ENCODE data around the gene PSENEN. TPM values are rescaled to one million over a fixed set of nuclear protein-coding genes. Genes with fewer than 3 reads are reported as not detected.
A peak's percentile ranks its signal among the peaks of the same experiment; 100 is the strongest.

The PSENEN gene
- total RNA-seq (2014; rRNA removed; shearing (Covaris generic)), result 48.5 and 50.6 TPM in 2 replicates
- polyA plus RNA-seq (2015; cell fraction: cytosol; rRNA removed), result 32.1 and 56.9 TPM in 2 replicates
- 24.3 and 36.7 TPM in 2 replicates for polyA plus RNA-seq (2015; cell fraction: nucleus; rRNA removed)

- DNase-seq (ENCODE audit: low read depth), result peak; percentile 99
Measured at GRCh38 chr19:35745328-35746086, at the start of gene PSENEN, which contains the start of gene U2AF1L4. TSS of gene PSENEN (plus strand) at chr19:35745651. CDS start at chr19:35745931, 280 bp downstream. TSS of gene U2AF1L4 (minus strand) at chr19:35745418. CDS start at chr19:35745391, 27 bp downstream.

- no peak for DNase-seq (ENCODE audit: low read depth)
Measured at GRCh38 chr19:35695895-35696422, 49.5 kb upstream of the PSENEN start.

GRCh38 chr19:35696835-35697234 lies 48.6 kb upstream of the PSENEN start:
- DNase-seq (ENCODE audit: low read depth), result no peak

GRCh38 chr19:35702223-35703012 lies 43.0 kb upstream of the PSENEN start:
- DNase-seq (ENCODE audit: low read depth), result peak; percentile 94

- no peak for DNase-seq (ENCODE audit: low read depth)
Measured at GRCh38 chr19:35703343-35703742, 42.1 kb upstream of the PSENEN start.

GRCh38 chr19:35704218-35704617 lies 41.2 kb upstream of the PSENEN start, which contains the start of gene ZBTB32:
TSS of gene ZBTB32 (plus strand) at chr19:35704558. CDS start at chr19:35714627, 10,069 bp downstream.
- peak; percentile 21 for DNase-seq (ENCODE audit: low read depth)

GRCh38 chr19:35708391-35708790 lies 37.1 kb upstream of the PSENEN start:
- DNase-seq (ENCODE audit: low read depth), result no peak

- no peak for DNase-seq (ENCODE audit: low read depth)
Measured at GRCh38 chr19:35710784-35711723, 34.4 kb upstream of the PSENEN start.

GRCh38 chr19:35712567-35713505 lies 32.6 kb upstream of the PSENEN start:
- DNase-seq (ENCODE audit: low read depth), result no peak

GRCh38 chr19:35713506-35713850 lies 32.0 kb upstream of the PSENEN start:
- DNase-seq (ENCODE audit: low read depth), result no peak

- DNase-seq (ENCODE audit: low read depth), result no peak
Measured at GRCh38 chr19:35713904-35714495, 31.5 kb upstream of the PSENEN start.

- DNase-seq (ENCODE audit: low read depth), result no peak
Measured at GRCh38 chr19:35714601-35715354, 30.7 kb upstream of the PSENEN start.

GRCh38 chr19:35715355-35715809 lies 30.1 kb upstream of the PSENEN start:
- no peak for DNase-seq (ENCODE audit: low read depth)

GRCh38 chr19:35715981-35716800 lies 29.3 kb upstream of the PSENEN start:
- no peak for DNase-seq (ENCODE audit: low read depth)

GRCh38 chr19:35716801-35717664 lies 28.4 kb upstream of the PSENEN start:
- peak; percentile 87 for DNase-seq (ENCODE audit: low read depth)

- DNase-seq (ENCODE audit: low read depth), result peak; percentile 97
Measured at GRCh38 chr19:35717665-35718344, 27.6 kb upstream of the PSENEN start, which contains the start of gene KMT2B. TSS of gene KMT2B (plus strand) at chr19:35718003. CDS start at chr19:35718019, 16 bp downstream.

Data from HT1080 (cell line).